Chondrocyte (in vitro differentiated cells): ENCODE data around the gene IGSF5. TPM values are rescaled to one million over a fixed set of nuclear protein-coding genes. Genes with fewer than 3 reads are reported as not detected.
A peak's percentile ranks its signal among the peaks of the same experiment; 100 is the strongest.
"Not testable (repeated sequence)": the region's sequence is repeated elsewhere in the genome, so short reads cannot be mapped to it uniquely, and the experiment has no call there.

Source experiments
- DNase-seq: peaks from one replicate; pipeline ENCODE4 v3.0.0; 2021; ENCODE audit warnings: mixed read lengths, low spot score
- H3K27ac Mint-ChIP-seq: one replicate; pipeline ENCODE4 v1.8.0; 2021; ENCODE audit warnings: mild to moderate bottlenecking, moderate library complexity, mixed read lengths; ENCODE audit not compliant: unreplicated experiment
- H3K27me3 Mint-ChIP-seq: 2 replicates; pipeline ENCODE4 v1.8.0; 2021; ENCODE audit warnings: low read depth, mixed read lengths
- H3K36me3 Mint-ChIP-seq: 2 replicates; pipeline ENCODE4 v1.8.0; 2021; ENCODE audit warnings: low read depth, mixed read lengths
- H3K4me1 Mint-ChIP-seq: 2 replicates; pipeline ENCODE4 v1.8.0; 2021; ENCODE audit warnings: low read depth, mild to moderate bottlenecking, mixed read lengths
- H3K4me3 Mint-ChIP-seq: one replicate; pipeline ENCODE4 v1.8.0; 2021; ENCODE audit warnings: mild to moderate bottlenecking, moderate library complexity, mixed read lengths; ENCODE audit not compliant: unreplicated experiment
- H3K9me3 Mint-ChIP-seq: 2 replicates; pipeline ENCODE4 v1.8.0; 2021; ENCODE audit warnings: low read depth, mixed read lengths
- long read RNA-seq: library from polyadenylated mRNA; stranded (forward); transcript quantifications from one replicate; pipeline ENCODE4 v2.0.0, GENCODE V29; 2021
- total RNA-seq: library from RNA; stranded (reverse); gene quantifications from 3 replicates; pipeline ENCODE4 v1.2.1, GENCODE V29; 2021
- TF ChIP-seq, protein P1 (sequence below): fragments of 200-600 bp; sonication (generic); IDR thresholded peaks from 2 replicates; pipeline ENCODE4 v1.5.0; 2021; ENCODE audit warnings: antibody characterized with exemption, mild to moderate bottlenecking, moderate library complexity

IGSF5 gene
- total RNA-seq: not detected in 3 replicates
- long read RNA-seq: 0 reads

DNA sequence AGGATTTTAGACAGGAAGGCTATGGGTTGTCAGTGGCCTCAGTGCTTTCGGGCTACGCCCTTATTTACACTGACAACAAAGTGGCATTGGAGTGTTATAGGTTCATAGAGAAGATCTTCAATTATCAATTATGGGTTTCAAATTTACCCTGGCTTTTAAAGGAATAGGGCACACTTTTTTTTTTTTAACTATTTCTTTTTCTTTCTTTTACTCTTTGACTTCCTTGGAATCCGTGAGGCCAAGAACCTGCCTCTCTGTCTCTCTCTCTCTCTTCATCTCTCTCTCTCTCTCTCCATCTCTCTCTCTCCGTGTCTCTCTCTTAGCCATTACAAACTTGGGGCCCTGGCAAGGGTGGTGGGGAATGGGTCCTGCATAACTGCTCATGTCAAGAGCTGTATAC, at the start of gene IGSF5:
Gene IGSF5, plus strand, starts transcription at position 301 of the 400 bp plus-strand sequence. CDS start 327 bp downstream, outside the sequence.
- not testable (repeated sequence) for DNase-seq, H3K27me3 Mint-ChIP-seq, H3K9me3 Mint-ChIP-seq, H3K4me3 Mint-ChIP-seq, H3K4me1 Mint-ChIP-seq, H3K36me3 Mint-ChIP-seq, H3K27ac Mint-ChIP-seq

DNA sequence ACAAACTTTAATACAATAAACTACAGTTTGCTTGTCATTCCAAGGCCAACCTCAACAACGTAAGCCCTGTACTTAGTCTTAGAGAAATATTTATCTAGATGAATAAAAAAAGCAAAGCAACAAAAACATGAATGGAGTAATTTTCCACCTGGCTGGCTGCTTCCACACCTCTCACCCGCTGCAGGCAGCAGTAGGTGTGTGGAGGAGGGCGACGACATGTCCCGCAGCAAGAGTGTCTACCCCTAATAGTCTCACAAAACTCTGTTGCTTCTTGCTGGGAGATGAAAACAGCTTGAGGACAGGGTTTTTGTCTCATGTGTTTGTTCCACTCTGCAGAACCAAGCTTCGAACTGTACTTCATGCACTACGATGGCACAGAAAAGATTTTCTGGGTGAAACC, 48.8 kb upstream of the IGSF5 start:
- H3K4me1 Mint-ChIP-seq: no peaks in the 10 kb centered on the region
- no peaks in the 10 kb centered on the region for H3K36me3 Mint-ChIP-seq
- DNase-seq: no peak
- no peaks in the 10 kb centered on the region for H3K9me3 Mint-ChIP-seq
- H3K27ac Mint-ChIP-seq: no peak overlapping the region
- no peak overlapping the region for H3K4me3 Mint-ChIP-seq
- TF ChIP-seq, protein P1, sequence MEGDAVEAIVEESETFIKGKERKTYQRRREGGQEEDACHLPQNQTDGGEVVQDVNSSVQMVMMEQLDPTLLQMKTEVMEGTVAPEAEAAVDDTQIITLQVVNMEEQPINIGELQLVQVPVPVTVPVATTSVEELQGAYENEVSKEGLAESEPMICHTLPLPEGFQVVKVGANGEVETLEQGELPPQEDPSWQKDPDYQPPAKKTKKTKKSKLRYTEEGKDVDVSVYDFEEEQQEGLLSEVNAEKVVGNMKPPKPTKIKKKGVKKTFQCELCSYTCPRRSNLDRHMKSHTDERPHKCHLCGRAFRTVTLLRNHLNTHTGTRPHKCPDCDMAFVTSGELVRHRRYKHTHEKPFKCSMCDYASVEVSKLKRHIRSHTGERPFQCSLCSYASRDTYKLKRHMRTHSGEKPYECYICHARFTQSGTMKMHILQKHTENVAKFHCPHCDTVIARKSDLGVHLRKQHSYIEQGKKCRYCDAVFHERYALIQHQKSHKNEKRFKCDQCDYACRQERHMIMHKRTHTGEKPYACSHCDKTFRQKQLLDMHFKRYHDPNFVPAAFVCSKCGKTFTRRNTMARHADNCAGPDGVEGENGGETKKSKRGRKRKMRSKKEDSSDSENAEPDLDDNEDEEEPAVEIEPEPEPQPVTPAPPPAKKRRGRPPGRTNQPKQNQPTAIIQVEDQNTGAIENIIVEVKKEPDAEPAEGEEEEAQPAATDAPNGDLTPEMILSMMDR: no peak
- H3K27me3 Mint-ChIP-seq: peaks cover 22% of the 10 kb centered on the region

DNA sequence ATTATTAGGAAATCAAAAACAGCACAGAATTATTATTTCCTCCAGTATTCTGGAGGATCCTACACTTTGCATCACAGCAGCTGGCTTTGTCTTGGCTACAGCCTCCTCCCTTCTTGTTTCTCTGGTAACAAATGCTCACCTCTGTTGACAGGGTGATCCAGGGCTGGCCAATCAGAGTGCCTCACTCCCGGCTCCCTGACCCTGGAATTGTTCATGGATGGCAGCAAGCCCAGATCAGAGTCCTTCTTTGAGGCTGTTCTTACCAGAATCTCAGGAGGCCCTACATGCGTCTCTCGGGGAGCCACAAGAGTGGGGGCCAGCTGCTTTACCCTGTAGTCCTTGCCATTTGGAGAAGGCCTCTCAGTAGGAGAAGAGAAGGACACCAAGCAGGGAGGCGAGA, 48.4 kb upstream of the IGSF5 start:
- TF ChIP-seq, protein P1: no peak
- Mint-ChIP-seq H3K36me3 (no peaks in the 10 kb centered on the region), H3K27ac (no peak overlapping the region), H3K4me1 (no peaks in the 10 kb centered on the region), H3K9me3 (no peaks in the 10 kb centered on the region), H3K4me3 (no peak overlapping the region), H3K27me3 (peaks cover 22% of the 10 kb centered on the region)
- no peak for DNase-seq

DNA sequence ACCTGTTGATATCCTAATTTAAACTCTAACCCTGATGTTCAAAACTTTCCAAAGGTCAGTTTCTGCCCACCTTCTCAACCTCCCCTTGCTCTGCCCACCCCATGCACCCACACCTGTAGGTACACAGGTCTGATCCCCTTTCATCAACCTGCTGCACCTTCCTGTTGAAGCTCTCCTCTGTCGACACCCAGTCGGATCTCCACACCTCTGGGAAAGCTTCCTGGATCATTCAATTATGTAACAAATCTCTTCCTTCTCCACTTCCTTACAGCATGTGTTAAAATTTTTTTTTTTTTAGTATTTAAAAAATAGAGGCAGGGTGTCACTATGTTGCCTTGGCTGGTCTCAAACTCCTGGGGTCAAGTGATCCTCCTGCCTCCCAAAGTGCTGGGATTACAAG, 44.7 kb upstream of the IGSF5 start:
- Mint-ChIP-seq H3K36me3 (no peaks in the 10 kb centered on the region), H3K4me3 (no peak overlapping the region), H3K9me3 (peaks cover 10% of the 10 kb centered on the region), H3K4me1 (no peaks in the 10 kb centered on the region), H3K27me3 (peaks cover 21% of the 10 kb centered on the region), H3K27ac (no peak overlapping the region)
- TF ChIP-seq, protein P1: no peak
- DNase-seq: no peak

DNA sequence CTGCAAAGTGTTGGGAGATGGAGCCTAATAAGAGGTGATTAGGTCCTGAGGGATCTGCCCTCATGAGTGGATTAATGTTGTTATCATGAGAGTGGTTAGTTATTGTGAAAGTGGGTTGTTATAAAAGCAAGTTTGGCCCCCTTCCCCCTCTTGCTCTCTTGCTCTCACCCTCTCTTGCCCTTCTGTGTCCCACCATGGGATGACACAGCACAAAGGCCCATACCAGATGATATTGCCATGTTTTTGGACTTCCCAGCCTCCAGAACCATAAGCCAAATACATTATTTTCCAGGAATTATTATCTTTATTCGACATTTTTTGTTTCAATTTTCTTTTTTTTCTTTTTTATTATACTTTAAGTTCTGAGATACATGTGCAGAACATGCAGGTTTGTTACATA, 41.4 kb upstream of the IGSF5 start:
- Mint-ChIP-seq H3K4me3 (no peak overlapping the region), H3K36me3 (no peaks in the 10 kb centered on the region), H3K4me1 (no peaks in the 10 kb centered on the region), H3K27ac (no peak overlapping the region), H3K27me3 (peaks cover 22% of the 10 kb centered on the region), H3K9me3 (peaks cover 10% of the 10 kb centered on the region)
- TF ChIP-seq, protein P1: no peak
- DNase-seq: no peak

DNA sequence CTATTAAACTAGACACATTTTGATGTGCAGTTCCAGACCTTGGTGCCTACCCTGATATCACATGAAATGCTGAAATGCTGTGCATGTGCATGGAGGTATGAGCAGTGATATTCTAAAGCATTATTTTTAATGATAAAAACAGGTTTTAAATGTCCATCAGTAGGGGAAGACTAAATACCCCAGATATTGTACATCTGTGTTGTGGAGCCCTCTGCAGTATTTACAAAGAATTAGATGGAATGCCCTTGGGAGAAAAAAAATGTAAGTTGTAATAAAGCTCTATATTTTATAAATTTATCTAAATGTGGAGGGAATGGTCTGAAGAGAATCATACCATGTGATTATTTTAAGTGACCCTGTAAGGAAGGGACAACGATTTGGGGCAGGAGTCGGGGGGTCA, 39.1 kb upstream of the IGSF5 start:
- H3K27me3 Mint-ChIP-seq: peaks cover 18% of the 10 kb centered on the region
- no peak overlapping the region for H3K27ac Mint-ChIP-seq
- no peaks in the 10 kb centered on the region for H3K36me3 Mint-ChIP-seq
- peaks cover 10% of the 10 kb centered on the region for H3K9me3 Mint-ChIP-seq
- no peak overlapping the region for H3K4me3 Mint-ChIP-seq
- no peak for DNase-seq
- TF ChIP-seq, protein P1: peak; percentile 59
- no peaks in the 10 kb centered on the region for H3K4me1 Mint-ChIP-seq
